GM23248 (cell line): ENCODE data around the gene ZC3H18. TPM values are rescaled to one million over a fixed set of nuclear protein-coding genes. Genes with fewer than 3 reads are reported as not detected.

Source experiments
- DNase-seq: peaks from one replicate; pipeline ENCODE4 v3.0.0-alpha.2; 2015
- H2AFZ ChIP-seq: fragments of 200-600 bp; sonication (generic); 2 replicates; pipeline ENCODE4 v1.6.1; 2016; ENCODE audit warnings: antibody characterized with exemption
- H3F3A ChIP-seq: fragments of 200-600 bp; sonication (generic); 2 replicates; pipeline ENCODE4 v1.6.1; 2016; ENCODE audit warnings: mild to moderate bottlenecking, antibody characterized with exemption, mixed run types; ENCODE audit not compliant: insufficient read depth
- H3K27ac ChIP-seq: fragments of 200-600 bp; sonication (generic); 2 replicates; pipeline ENCODE4 v1.5.1; 2016; ENCODE audit warnings: mild to moderate bottlenecking
- H3K27me3 ChIP-seq: fragments of 200-600 bp; sonication (generic); replicated peaks from 2 replicates; pipeline ENCODE4 v1.6.1; 2016; ENCODE audit warnings: mild to moderate bottlenecking; ENCODE audit not compliant: insufficient read depth
- H3K36me3 ChIP-seq: fragments of 200-600 bp; sonication (generic); 2 replicates; pipeline ENCODE4 v1.6.1; 2016; ENCODE audit warnings: low read depth, mild to moderate bottlenecking
- H3K4me1 ChIP-seq: fragments of 200-600 bp; sonication (generic); 2 replicates; pipeline ENCODE4 v1.6.1; 2016; ENCODE audit warnings: mild to moderate bottlenecking; ENCODE audit not compliant: insufficient read depth
- H3K4me2 ChIP-seq: fragments of 200-600 bp; sonication (generic); one replicate; pipeline ENCODE4 v1.6.1; 2016; ENCODE audit warnings: mild to moderate bottlenecking; ENCODE audit not compliant: unreplicated experiment
- H3K4me3 ChIP-seq: fragments of 200-600 bp; sonication (generic); 2 replicates; pipeline ENCODE4 v1.5.1; 2016; ENCODE audit warnings: mild to moderate bottlenecking
- H3K79me2 ChIP-seq: fragments of 200-600 bp; sonication (generic); 2 replicates; pipeline ENCODE4 v1.6.1; 2016; ENCODE audit warnings: mild to moderate bottlenecking; ENCODE audit not compliant: insufficient read depth
- H3K9ac ChIP-seq: fragments of 200-600 bp; sonication (generic); 2 replicates; pipeline ENCODE4 v1.6.1; 2016; ENCODE audit warnings: mild to moderate bottlenecking
- H3K9me2 ChIP-seq: fragments of 200-600 bp; sonication (generic); 2 replicates; pipeline ENCODE4 v1.6.1; 2016; ENCODE audit warnings: mixed run types, mild to moderate bottlenecking, moderate library complexity; ENCODE audit not compliant: insufficient read depth
- H3K9me3 ChIP-seq: fragments of 200-600 bp; sonication (generic); one replicate; pipeline ENCODE4 v1.6.1; 2017; ENCODE audit warnings: low read depth
- H4K20me1 ChIP-seq: fragments of 200-600 bp; sonication (generic); 2 replicates; pipeline ENCODE4 v1.6.0; 2016; ENCODE audit not compliant: insufficient read depth
- EZH2 ChIP-seq: fragments of 200-600 bp; sonication (generic); IDR thresholded peaks from 2 replicates; pipeline ENCODE4 v1.6.1; 2018; ENCODE audit warnings: antibody characterized with exemption, mild to moderate bottlenecking; ENCODE audit not compliant: insufficient read depth, poor library complexity, severe bottlenecking
- EZH2phosphoT487 ChIP-seq: fragments of 200-600 bp; sonication (generic); IDR thresholded peaks from 2 replicates; pipeline ENCODE4 v1.6.1; 2018; ENCODE audit warnings: antibody characterized with exemption, moderate library complexity, mild to moderate bottlenecking, low read depth; ENCODE audit not compliant: insufficient read depth
- WGBS, 2 experiments: methylation state at CpG; one replicate each; pipeline ENCODE4 v1.1.6; 2015 to 2017; ENCODE audit warnings: low lambda C conversion rate in 2 of 2, low coverage in 1 of 2; ENCODE audit errors: missing lambda C conversion rate in 2 of 2; 5-methylcytosine and 5-hydroxymethylcytosine counted together
- in situ Hi-C: fragments of 300-500 bp; cut with MboI; formaldehyde crosslinking; loops from 2 replicates; pipeline ENCODE4 v1.15.0; 2020
- polyA plus RNA-seq: library from polyadenylated mRNA; unstranded; fragments of >200 nt; fragmentation: Nextera tagmentation; extraction: Ambion mirVana; gene quantifications from 2 replicates; pipeline ENCODE4 v1.2.1, GENCODE V29; 2016
- total RNA-seq: library from RNA; depleted of rRNA; stranded (reverse); fragments of >200 nt; shearing (Covaris generic); gene quantifications from 2 replicates; pipeline ENCODE4 v1.2.3, GENCODE V29; 2014

ZC3H18 gene
- total and polyA plus RNA-seq, 2 experiments from 2014 or later: 9.7 to 24.9 TPM

GRCh38 chr16:88556294-88556988, 13.8 kb upstream of the ZC3H18 start:
- H3K4me1 ChIP-seq: no peaks in the 10 kb centered on the region
- H3F3A ChIP-seq: no peaks in the 10 kb centered on the region
- no peaks in the 10 kb centered on the region for H3K79me2 ChIP-seq
- in situ Hi-C loops: no loop called here
- H3K27ac ChIP-seq: no peak overlapping the region
- H3K9ac ChIP-seq: no peak overlapping the region
- peaks cover 21% of the 10 kb centered on the region for H3K27me3 ChIP-seq
- no peaks in the 10 kb centered on the region for H4K20me1 ChIP-seq
- H2AFZ ChIP-seq: no peak overlapping the region
- H3K36me3 ChIP-seq: no peaks in the 10 kb centered on the region
- no peak for TF ChIP-seq EZH2
- TF ChIP-seq EZH2phosphoT487: no peak
- H3K9me3 ChIP-seq: no peaks in the 10 kb centered on the region
- DNase-seq: no peak
- no peak overlapping the region for H3K4me3 ChIP-seq
- H3K9me2 ChIP-seq: no peaks in the 10 kb centered on the region
- WGBS, 2 experiments: 70 to 72% methylated on average over 12 to 15 of the region's 15 CpGs
- no peak overlapping the region for H3K4me2 ChIP-seq

GRCh38 chr16:88558457-88559442, 11.5 kb upstream of the ZC3H18 start:
- WGBS, 2 experiments: 41 to 46% methylated on average over 19 to 24 of the region's 45 CpGs
- no peaks in the 10 kb centered on the region for H3F3A ChIP-seq
- in situ Hi-C loops: no loop called here

GRCh38 chr16:88560714-88561484, 9.3 kb upstream of the ZC3H18 start:
- WGBS, 2 experiments: 62 to 64% methylated on average over 22 of the region's 22 CpGs
- in situ Hi-C loops: no loop called here

More at GRCh38 chr16:88558457-88559442, 11.5 kb upstream of the ZC3H18 start:
- Histone ChIP-seq H3K4me1 (no peaks in the 10 kb centered on the region), H3K79me2 (no peaks in the 10 kb centered on the region), H3K9me3 (no peaks in the 10 kb centered on the region), H3K27me3 (peaks cover 14% of the 10 kb centered on the region), H3K4me3 (no peak overlapping the region), H3K4me2 (no peak overlapping the region), H3K9me2 (no peaks in the 10 kb centered on the region), H3K9ac (no peak overlapping the region), H4K20me1 (no peaks in the 10 kb centered on the region), H2AFZ (no peak overlapping the region), H3K36me3 (no peaks in the 10 kb centered on the region), H3K27ac (no peak overlapping the region)
- TF ChIP-seq EZH2phosphoT487: no peak
- no peak for TF ChIP-seq EZH2
- DNase-seq: peak; percentile 66

More at GRCh38 chr16:88560714-88561484, 9.3 kb upstream of the ZC3H18 start:
- Histone ChIP-seq H3K27ac (no peak overlapping the region), H3K9me2 (no peaks in the 10 kb centered on the region), H3K9me3 (no peaks in the 10 kb centered on the region), H3K4me2 (no peak overlapping the region), H3F3A (no peaks in the 10 kb centered on the region), H3K4me1 (no peaks in the 10 kb centered on the region), H2AFZ (no peak overlapping the region), H4K20me1 (no peaks in the 10 kb centered on the region), H3K27me3 (peaks cover 7% of the 10 kb centered on the region), H3K36me3 (no peaks in the 10 kb centered on the region), H3K4me3 (no peak overlapping the region), H3K9ac (no peak overlapping the region), H3K79me2 (no peaks in the 10 kb centered on the region)
- TF ChIP-seq EZH2 (no peak), EZH2phosphoT487 (no peak)
- DNase-seq: peak; percentile 48
